Osteoblast (primary cell): Measurements from ENCODE around the gene TMEM184A. TPM values are rescaled to one million over a fixed set of nuclear protein-coding genes. Genes with fewer than 3 reads are reported as not detected.
A peak's percentile ranks its signal among the peaks of the same experiment; 100 is the strongest.

ENCODE experiments used
- DNase-seq: peaks from one replicate; pipeline ENCODE4 v3.0.0; 2011; ENCODE audit warnings: low spot score, mixed read lengths; ENCODE audit not compliant: insufficient read length; ENCODE audit errors: missing footprints
- H2AFZ ChIP-seq: 2 replicates; pipeline ENCODE4 v1.6.0; 2011; ENCODE audit warnings: mild to moderate bottlenecking, low read length
- H3K27ac ChIP-seq: 2 replicates; pipeline ENCODE4 v1.5.1; 2011; ENCODE audit warnings: mild to moderate bottlenecking, low read depth, low read length, moderate library complexity
- H3K27me3 ChIP-seq: 2 replicates; pipeline ENCODE4 v1.6.0; 2012; ENCODE audit warnings: mild to moderate bottlenecking, control low read depth, inconsistent platforms, low read length, moderate library complexity; ENCODE audit not compliant: insufficient read depth
- H3K36me3 ChIP-seq: 2 replicates; pipeline ENCODE4 v1.5.1; 2011; ENCODE audit warnings: mild to moderate bottlenecking, low read length, control low read depth, moderate library complexity; ENCODE audit not compliant: insufficient read depth
- H3K4me1 ChIP-seq: 2 replicates; pipeline ENCODE4 v1.5.1; 2011; ENCODE audit warnings: mild to moderate bottlenecking, low read length, control low read depth, moderate library complexity; ENCODE audit not compliant: insufficient read depth
- H3K4me2 ChIP-seq: 2 replicates; pipeline ENCODE4 v1.6.0; 2011; ENCODE audit warnings: mild to moderate bottlenecking, low read length; ENCODE audit not compliant: insufficient read depth
- H3K4me3 ChIP-seq: fragments of 200-600 bp; sonication (generic); 3 replicates; pipeline ENCODE4 v1.5.1; 2012; ENCODE audit warnings: mild to moderate bottlenecking, low read length, inconsistent platforms; ENCODE audit not compliant: insufficient read depth
- H3K79me2 ChIP-seq: 2 replicates; pipeline ENCODE4 v1.6.0; 2012; ENCODE audit warnings: mild to moderate bottlenecking, low read length, control low read depth, inconsistent platforms; ENCODE audit not compliant: insufficient read depth
- H3K9me3 ChIP-seq: 2 replicates; pipeline ENCODE4 v1.5.1; 2011; ENCODE audit warnings: low read depth, low read length, control low read depth
- H4K20me1 ChIP-seq: 2 replicates; pipeline ENCODE4 v1.6.0; 2012; ENCODE audit warnings: mild to moderate bottlenecking, low read length, control low read depth; ENCODE audit not compliant: insufficient read depth
- CTCF ChIP-seq: IDR thresholded peaks from 2 replicates; pipeline ENCODE4 v1.5.1; 2011; ENCODE audit warnings: mild to moderate bottlenecking, low read depth, low read length, moderate library complexity; ENCODE audit errors: extremely low read depth
- total RNA-seq: library from RNA; depleted of rRNA; stranded (reverse); fragments of >200 nt; gene quantifications from 2 replicates; pipeline ENCODE4 v1.2.3, GENCODE V29; 2012

TMEM184A gene
- total RNA-seq, 1 donor = under 0.01 TPM

DNA sequence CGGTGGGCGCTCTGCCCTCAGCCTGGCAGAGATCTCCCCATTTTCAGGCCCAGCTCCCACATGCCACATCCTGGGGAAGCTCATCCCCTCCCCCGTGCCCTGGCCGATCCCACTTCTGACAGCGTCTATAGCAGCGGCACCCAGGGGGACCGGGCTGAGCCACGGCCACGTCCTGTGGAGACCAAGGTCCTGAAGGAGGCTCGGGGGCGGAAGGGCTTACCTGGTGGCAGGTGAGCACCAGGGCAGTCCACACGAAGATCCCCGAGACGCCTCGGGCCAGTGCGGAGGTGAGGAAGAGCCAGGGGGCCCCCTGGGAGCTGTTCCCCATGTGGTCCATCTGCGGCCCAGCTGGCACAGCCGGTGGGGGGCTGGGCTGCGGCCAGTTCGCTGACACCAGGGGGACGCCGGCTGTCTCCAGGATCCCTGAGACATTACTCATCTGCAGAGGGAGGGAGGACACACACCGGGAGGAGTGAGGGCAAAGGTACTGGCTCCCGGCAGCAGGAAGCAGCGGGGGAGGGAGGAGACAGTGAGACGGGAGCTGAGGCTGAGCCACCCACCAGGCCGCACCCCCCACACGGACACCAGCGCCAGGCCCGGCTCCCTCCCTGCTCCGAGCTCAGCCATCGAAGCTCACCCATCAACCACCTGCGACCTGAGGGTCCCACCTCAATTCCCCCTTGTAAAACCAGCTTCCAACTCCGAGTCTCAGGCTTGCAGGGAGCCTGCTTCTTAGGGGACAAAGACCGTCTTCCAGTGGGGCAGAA is 776 bp downstream of the TMEM184A start:
- Histone ChIP-seq H3K27me3 (no peaks in the 10 kb centered on the region), H3K27ac (no peak overlapping the region), H3K4me3 (peak overlapping the region; percentile 49), H3K4me2 (peak overlapping the region; percentile 74), H3K9me3 (no peaks in the 10 kb centered on the region), H3K4me1 (peaks cover 13% of the 10 kb centered on the region), H4K20me1 (no peaks in the 10 kb centered on the region), H2AFZ (peak overlapping the region; percentile 76), H3K79me2 (no peaks in the 10 kb centered on the region), H3K36me3 (no peaks in the 10 kb centered on the region)
- DNase-seq = peak; percentile 99
- no peak for TF ChIP-seq CTCF

- no peak for TF ChIP-seq CTCF
- H3K27me3 ChIP-seq = no peaks in the 10 kb centered on the region
- H3K4me1 ChIP-seq = peaks cover 13% of the 10 kb centered on the region
- H3K36me3 ChIP-seq = no peaks in the 10 kb centered on the region
- no peak overlapping the region for H3K4me3 ChIP-seq
- no peak overlapping the region for H2AFZ ChIP-seq
- no peaks in the 10 kb centered on the region for H3K79me2 ChIP-seq
- no peaks in the 10 kb centered on the region for H3K9me3 ChIP-seq
- DNase-seq = peak; percentile 88
- no peak overlapping the region for H3K27ac ChIP-seq
- H4K20me1 ChIP-seq = no peaks in the 10 kb centered on the region
- no peak overlapping the region for H3K4me2 ChIP-seq
These were observed 1.5 kb downstream of the TMEM184A start for GRCh38 chr7:1554333-1555045.

GRCh38 chr7:1553512-1554210 is 2.3 kb downstream of the TMEM184A start:
- H3K79me2 ChIP-seq = no peaks in the 10 kb centered on the region
- no peaks in the 10 kb centered on the region for H3K36me3 ChIP-seq
- no peak overlapping the region for H2AFZ ChIP-seq
- peak; percentile 89 for DNase-seq
- TF ChIP-seq CTCF = no peak
- H3K27me3 ChIP-seq = no peaks in the 10 kb centered on the region
- H3K4me2 ChIP-seq = no peak overlapping the region
- H3K4me3 ChIP-seq = no peak overlapping the region
- no peak overlapping the region for H3K27ac ChIP-seq
- H4K20me1 ChIP-seq = no peaks in the 10 kb centered on the region
- H3K9me3 ChIP-seq = no peaks in the 10 kb centered on the region
- peaks cover 13% of the 10 kb centered on the region for H3K4me1 ChIP-seq

DNA sequence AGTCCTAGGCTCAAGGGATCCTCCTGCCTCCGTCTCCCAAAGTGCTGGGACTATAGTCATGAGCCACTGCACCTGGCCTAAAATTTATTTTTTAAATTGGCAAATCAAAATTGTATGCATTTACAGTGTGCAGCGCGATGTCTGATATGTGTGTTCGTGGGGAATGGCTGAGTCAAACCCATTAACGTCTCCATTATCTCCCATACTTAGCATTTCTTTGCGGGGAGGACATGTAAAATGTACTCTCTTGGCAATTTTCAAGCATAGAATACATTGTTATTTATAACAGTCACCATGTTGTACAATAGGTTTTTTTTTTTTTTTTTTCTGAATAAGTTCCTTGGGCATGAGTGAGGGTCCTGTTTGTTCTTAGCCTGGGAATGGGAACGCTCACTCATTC is 3.8 kb downstream of the TMEM184A start:
- DNase-seq = peak; percentile 83
- H3K9me3 ChIP-seq = no peaks in the 10 kb centered on the region
- H3K4me3 ChIP-seq = no peak overlapping the region
- H3K4me1 ChIP-seq = peaks cover 13% of the 10 kb centered on the region
- no peak overlapping the region for H2AFZ ChIP-seq
- H3K4me2 ChIP-seq = no peak overlapping the region
- TF ChIP-seq CTCF = no peak
- no peaks in the 10 kb centered on the region for H3K36me3 ChIP-seq
- no peaks in the 10 kb centered on the region for H3K79me2 ChIP-seq
- no peak overlapping the region for H3K27ac ChIP-seq
- no peaks in the 10 kb centered on the region for H4K20me1 ChIP-seq
- no peaks in the 10 kb centered on the region for H3K27me3 ChIP-seq
